Karpas-422 (cell line): ENCODE results near the gene RPS19BP1. TPM values are rescaled to one million over a fixed set of nuclear protein-coding genes. Genes with fewer than 3 reads are reported as not detected.

ENCODE experiments used
- DNase-seq: peaks from one replicate; pipeline ENCODE4 v3.0.0-alpha.2; 2015
- H2AFZ ChIP-seq: fragments of 200-600 bp; sonication (generic); 2 replicates; pipeline ENCODE4 v1.6.1; 2014; ENCODE audit warnings: antibody characterized with exemption, low read length, mixed read lengths
- H3K27ac ChIP-seq: fragments of 200-600 bp; sonication (generic); 2 replicates; pipeline ENCODE4 v1.5.1; 2014; ENCODE audit warnings: mild to moderate bottlenecking, low read length, moderate library complexity
- H3K27me3 ChIP-seq: fragments of 200-600 bp; sonication (generic); 2 replicates; pipeline ENCODE4 v1.6.1; 2014; ENCODE audit warnings: low read length, mixed read lengths
- H3K36me3 ChIP-seq: fragments of 200-600 bp; sonication (generic); 2 replicates; pipeline ENCODE4 v1.6.1; 2014; ENCODE audit warnings: low read length, mixed read lengths; ENCODE audit not compliant: insufficient read depth
- H3K4me1 ChIP-seq: fragments of 200-600 bp; sonication (generic); 2 replicates; pipeline ENCODE4 v1.6.1; 2014; ENCODE audit warnings: mild to moderate bottlenecking, low read length, mixed read lengths
- H3K4me2 ChIP-seq: fragments of 200-600 bp; sonication (generic); 2 replicates; pipeline ENCODE4 v1.6.1; 2014; ENCODE audit warnings: low read length, low read depth, mild to moderate bottlenecking; ENCODE audit not compliant: poor library complexity, severe bottlenecking
- H3K4me3 ChIP-seq: fragments of 200-600 bp; sonication (generic); 2 replicates; pipeline ENCODE4 v1.5.1; 2014; ENCODE audit warnings: mild to moderate bottlenecking, antibody characterized with exemption, low read length, mixed read lengths
- H3K79me2 ChIP-seq: fragments of 200-600 bp; sonication (generic); 2 replicates; pipeline ENCODE4 v1.6.1; 2014; ENCODE audit warnings: mild to moderate bottlenecking, low read length, mixed read lengths
- H3K9ac ChIP-seq: fragments of 200-600 bp; sonication (generic); 2 replicates; pipeline ENCODE4 v1.6.0; 2014; ENCODE audit warnings: low read length
- H3K9me2 ChIP-seq: fragments of 200-600 bp; sonication (generic), shearing (Covaris generic); replicated peaks from 2 replicates; pipeline ENCODE4 v1.6.0; 2014; ENCODE audit warnings: mild to moderate bottlenecking, low read length, moderate library complexity; ENCODE audit not compliant: insufficient read depth
- H3K9me3 ChIP-seq: fragments of 300-700, 200-600 bp; sonication (generic); 2 replicates; pipeline ENCODE4 v1.6.1; 2014; ENCODE audit warnings: low read length, mixed read lengths
- H4K20me1 ChIP-seq: fragments of 200-600 bp; sonication (generic); 2 replicates; pipeline ENCODE4 v1.6.1; 2014; ENCODE audit warnings: mild to moderate bottlenecking, antibody characterized with exemption, low read length, low read depth; ENCODE audit not compliant: insufficient read depth
- total RNA-seq: library from RNA; depleted of rRNA; stranded (reverse); fragments of >200 nt; shearing (Covaris generic); gene quantifications from 2 replicates; pipeline ENCODE4 v1.2.3, GENCODE V29; 2014; ENCODE audit warnings: low replicate concordance

The RPS19BP1 gene
- total RNA-seq, 1 experiment from 2014 or later = 91.1 TPM

DNA sequence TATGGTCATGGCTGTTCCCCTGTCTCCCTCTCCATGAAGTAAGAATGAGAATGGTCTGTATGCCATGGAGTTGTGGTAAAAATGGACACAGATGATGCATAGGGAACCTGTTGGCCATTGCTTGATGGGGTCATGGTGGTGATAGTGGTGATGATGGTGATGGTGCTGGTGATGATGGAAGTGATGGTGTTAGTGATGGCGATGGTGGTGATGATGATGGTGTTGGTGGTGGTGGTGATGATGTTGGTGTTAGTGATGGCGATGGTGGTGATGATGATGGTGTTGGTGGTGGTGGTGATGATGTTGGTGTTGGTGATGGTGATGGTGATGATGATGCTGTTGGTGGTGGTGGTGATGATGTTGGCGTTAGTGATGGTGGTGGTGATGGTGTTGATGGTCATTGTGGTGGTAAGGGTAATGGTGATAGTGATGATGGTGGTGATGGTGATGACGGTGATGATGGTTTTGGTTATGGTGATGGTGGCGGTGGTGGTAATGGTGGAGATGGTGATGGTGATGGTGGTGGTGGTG lies 32.9 kb upstream of the RPS19BP1 start:
- H3K9me3 ChIP-seq = peaks cover 5% of the 10 kb centered on the region; the same call in 1 of the 2 replicates
- H3K27ac ChIP-seq = no peak overlapping the region
- no peak for DNase-seq
- no peak overlapping the region for H3K4me3 ChIP-seq
- no peaks in the 10 kb centered on the region for H3K36me3 ChIP-seq
- no peak overlapping the region for H3K9ac ChIP-seq
- no peaks in the 10 kb centered on the region for H3K27me3 ChIP-seq
- no peaks in the 10 kb centered on the region for H3K9me2 ChIP-seq
- no peaks in the 10 kb centered on the region for H3K79me2 ChIP-seq
- no peaks in the 10 kb centered on the region for H3K4me1 ChIP-seq
- H2AFZ ChIP-seq = no peak overlapping the region
- H4K20me1 ChIP-seq = no peaks in the 10 kb centered on the region
- no peak overlapping the region for H3K4me2 ChIP-seq

DNA sequence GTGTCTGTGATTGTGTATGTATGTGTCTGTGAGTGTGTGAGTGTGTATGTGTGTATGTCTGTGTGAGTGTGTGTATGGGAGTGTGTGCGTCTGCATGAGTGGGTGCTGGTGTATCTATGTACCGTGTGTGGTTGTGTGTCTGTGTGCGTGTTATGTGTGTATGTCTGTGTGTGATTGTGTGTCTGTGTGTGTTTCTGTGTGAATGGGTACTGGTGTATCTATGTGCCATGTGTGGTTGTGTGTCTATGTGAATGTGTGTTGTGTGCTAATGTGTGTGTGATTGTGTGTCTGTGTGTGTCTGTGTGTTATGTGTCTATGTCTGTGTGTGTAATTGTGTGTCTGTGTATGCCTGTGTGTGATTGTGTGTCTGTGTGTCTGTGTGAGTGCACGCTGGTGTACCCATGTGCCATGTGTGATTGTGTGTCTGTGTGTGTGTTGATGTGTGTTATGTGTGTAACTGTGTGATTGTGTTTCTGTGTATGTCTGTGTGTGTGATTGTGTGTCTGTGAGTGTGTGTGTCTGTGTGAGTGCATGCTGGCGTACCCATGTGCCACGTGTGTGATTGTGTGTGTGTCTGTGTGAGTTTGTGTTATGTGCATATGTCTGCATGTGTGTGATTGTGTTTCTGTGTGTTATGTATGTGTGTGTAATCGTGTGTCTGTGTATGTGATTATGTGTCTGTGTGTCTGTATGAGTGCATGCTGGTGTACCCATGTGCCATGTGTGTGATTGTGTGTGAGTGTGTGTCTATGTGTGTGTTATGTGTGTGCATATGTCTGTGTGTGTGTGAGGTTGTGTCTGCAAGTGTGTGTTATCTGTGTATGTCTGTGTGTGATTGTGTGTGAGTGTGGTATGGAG lies 31.3 kb upstream of the RPS19BP1 start:
- Histone ChIP-seq H3K27me3 (no peaks in the 10 kb centered on the region), H3K4me3 (no peak overlapping the region), H3K4me2 (no peak overlapping the region), H3K9me3 (peaks cover 5% of the 10 kb centered on the region; the same call in 1 of the 2 replicates), H3K9me2 (no peaks in the 10 kb centered on the region), H3K4me1 (no peaks in the 10 kb centered on the region), H3K9ac (no peak overlapping the region), H2AFZ (no peak overlapping the region), H3K27ac (no peak overlapping the region), H4K20me1 (no peaks in the 10 kb centered on the region), H3K36me3 (no peaks in the 10 kb centered on the region), H3K79me2 (no peaks in the 10 kb centered on the region)
- DNase-seq = no peak

DNA sequence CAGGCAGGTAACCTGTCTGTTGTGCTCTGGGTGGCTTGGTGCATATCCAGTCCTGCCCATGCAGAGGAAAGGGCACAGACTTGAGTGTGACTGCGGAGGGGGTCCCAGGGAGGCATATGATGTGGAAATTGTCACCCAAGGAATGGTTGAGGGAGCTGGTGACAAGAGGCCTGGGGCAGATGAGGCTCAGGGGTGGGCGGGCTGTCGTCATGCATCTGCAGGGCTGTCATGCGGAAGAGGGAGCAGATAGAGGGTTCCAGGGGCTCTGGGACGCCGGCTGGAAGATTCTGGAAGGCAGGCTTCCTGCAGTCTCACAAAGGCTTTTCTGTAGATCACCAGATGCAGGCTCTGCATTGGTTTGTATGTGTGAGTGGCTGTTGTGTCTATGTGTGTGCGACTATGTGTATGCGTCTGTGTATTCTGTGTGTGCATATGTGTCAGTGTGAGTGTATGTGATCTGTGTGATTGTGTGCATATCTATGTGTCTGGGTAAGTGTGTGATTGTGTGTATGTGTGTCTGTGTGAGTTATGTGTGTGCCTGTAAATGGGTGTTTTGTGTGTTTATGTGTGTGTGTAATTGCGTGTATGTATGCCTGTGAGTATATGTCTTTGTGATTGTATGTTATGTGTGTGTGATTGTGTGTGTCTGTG lies 30.4 kb upstream of the RPS19BP1 start:
- H3K36me3 ChIP-seq = no peaks in the 10 kb centered on the region
- no peaks in the 10 kb centered on the region for H3K79me2 ChIP-seq
- no peak overlapping the region for H3K4me3 ChIP-seq
- H2AFZ ChIP-seq = no peak overlapping the region
- no peaks in the 10 kb centered on the region for H3K9me2 ChIP-seq
- no peaks in the 10 kb centered on the region for H3K27me3 ChIP-seq
- H3K4me1 ChIP-seq = no peaks in the 10 kb centered on the region
- no peak overlapping the region for H3K4me2 ChIP-seq
- H3K9ac ChIP-seq = no peak overlapping the region
- no peak for DNase-seq
- H3K9me3 ChIP-seq = peaks cover 5% of the 10 kb centered on the region; the same call in 1 of the 2 replicates
- H3K27ac ChIP-seq = no peak overlapping the region
- no peaks in the 10 kb centered on the region for H4K20me1 ChIP-seq

DNA sequence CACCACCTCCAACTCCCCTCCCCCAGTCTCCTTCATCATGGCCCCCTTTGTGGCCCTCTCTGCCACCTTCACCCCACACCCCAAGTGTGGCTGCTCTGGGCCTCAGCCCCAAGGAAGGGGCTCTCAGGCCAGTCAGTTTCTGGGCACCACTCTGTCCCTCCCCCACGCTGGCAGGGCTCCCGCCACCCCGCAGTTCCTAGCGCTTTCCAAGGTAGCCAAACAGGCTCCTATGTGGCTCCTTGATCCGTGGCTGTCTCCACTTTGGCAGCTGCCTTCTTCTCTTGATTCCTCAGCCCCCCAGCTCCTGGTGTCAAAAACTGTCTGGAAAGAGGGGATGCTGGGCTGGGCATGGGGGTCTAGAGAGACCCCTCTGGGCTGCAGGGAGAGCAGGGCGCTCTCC lies 27.6 kb upstream of the RPS19BP1 start:
- DNase-seq = no peak
- no peaks in the 10 kb centered on the region for H3K27me3 ChIP-seq
- H3K4me3 ChIP-seq = no peak overlapping the region

DNA sequence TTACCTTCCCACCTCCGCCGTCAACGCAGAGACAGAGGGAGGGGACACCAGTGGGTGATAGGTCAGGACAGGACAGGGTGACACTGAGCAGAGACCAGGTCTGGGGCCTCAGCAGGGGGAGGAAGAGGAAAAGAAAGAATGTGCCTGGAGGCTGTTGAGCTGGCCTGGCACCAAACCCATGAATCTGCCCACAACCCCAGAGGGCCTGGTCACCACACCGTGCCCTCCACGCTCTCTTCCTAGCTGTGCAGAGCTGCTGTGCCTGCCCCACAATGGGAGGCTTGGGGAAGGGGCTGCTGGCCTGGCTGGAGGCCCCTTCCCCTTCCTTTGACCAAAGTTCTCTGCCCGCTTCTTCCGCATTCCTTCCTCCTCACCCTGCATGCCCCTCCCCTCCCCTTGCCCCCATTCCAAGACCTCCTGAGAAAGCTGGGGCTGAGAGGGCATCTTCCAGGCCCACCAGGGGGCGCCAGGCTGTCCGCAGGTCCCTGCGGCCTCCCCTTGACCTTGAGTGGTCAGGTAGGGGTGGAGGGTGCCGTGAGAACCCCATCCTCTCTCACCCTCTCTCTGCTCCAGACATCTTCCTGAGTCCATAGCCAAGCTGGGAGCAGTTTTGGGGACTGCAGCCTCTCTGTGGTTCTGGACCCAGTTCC lies 27.0 kb upstream of the RPS19BP1 start:
- H3K27ac ChIP-seq = no peak overlapping the region
- H2AFZ ChIP-seq = no peak overlapping the region
- H3K36me3 ChIP-seq = no peaks in the 10 kb centered on the region
- no peak overlapping the region for H3K4me2 ChIP-seq
- no peaks in the 10 kb centered on the region for H4K20me1 ChIP-seq
- no peak for DNase-seq
- H3K9ac ChIP-seq = no peak overlapping the region
- no peaks in the 10 kb centered on the region for H3K4me1 ChIP-seq
- H3K27me3 ChIP-seq = no peaks in the 10 kb centered on the region
- peaks cover 5% of the 10 kb centered on the region; the same call in 1 of the 2 replicates for H3K9me3 ChIP-seq
- no peaks in the 10 kb centered on the region for H3K79me2 ChIP-seq
- H3K9me2 ChIP-seq = no peaks in the 10 kb centered on the region
- H3K4me3 ChIP-seq = no peak overlapping the region

More for the DNA sequence above, 27.6 kb upstream of the RPS19BP1 start:
- Histone ChIP-seq H3K9me3 (peaks cover 5% of the 10 kb centered on the region; the same call in 1 of the 2 replicates), H3K4me2 (no peak overlapping the region), H3K9ac (no peak overlapping the region), H3K4me1 (no peaks in the 10 kb centered on the region), H3K79me2 (no peaks in the 10 kb centered on the region), H2AFZ (no peak overlapping the region), H3K27ac (no peak overlapping the region), H3K36me3 (no peaks in the 10 kb centered on the region), H4K20me1 (no peaks in the 10 kb centered on the region), H3K9me2 (no peaks in the 10 kb centered on the region)

DNA sequence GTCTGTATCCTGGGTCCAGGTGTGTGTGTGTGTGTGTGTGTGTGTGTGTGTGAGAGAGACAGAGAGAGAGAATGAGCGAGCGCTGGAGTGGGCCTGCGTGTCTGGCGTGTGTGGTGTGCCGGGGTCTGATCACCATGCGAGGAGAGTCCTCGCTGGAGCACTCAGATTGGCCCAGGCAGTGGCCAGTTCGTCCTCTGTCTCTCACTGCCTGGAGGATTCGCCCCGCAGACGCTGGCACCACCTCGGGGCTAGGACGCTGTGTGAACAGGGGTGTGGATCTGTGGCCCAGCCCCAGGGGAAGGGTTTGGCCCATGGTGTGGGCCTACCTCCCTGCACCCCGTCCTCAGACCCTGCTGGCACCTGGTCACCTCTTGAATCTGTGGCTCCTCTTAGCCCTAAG lies 26.4 kb upstream of the RPS19BP1 start:
- Histone ChIP-seq H4K20me1 (no peaks in the 10 kb centered on the region), H3K27ac (no peak overlapping the region), H3K36me3 (no peaks in the 10 kb centered on the region), H3K4me3 (no peak overlapping the region), H3K4me2 (no peak overlapping the region), H3K27me3 (no peaks in the 10 kb centered on the region), H3K9me3 (peaks cover 2% of the 10 kb centered on the region; the same call in 1 of the 2 replicates), H3K4me1 (no peaks in the 10 kb centered on the region), H2AFZ (no peak overlapping the region), H3K79me2 (no peaks in the 10 kb centered on the region), H3K9ac (no peak overlapping the region), H3K9me2 (no peaks in the 10 kb centered on the region)
- DNase-seq = no peak

DNA sequence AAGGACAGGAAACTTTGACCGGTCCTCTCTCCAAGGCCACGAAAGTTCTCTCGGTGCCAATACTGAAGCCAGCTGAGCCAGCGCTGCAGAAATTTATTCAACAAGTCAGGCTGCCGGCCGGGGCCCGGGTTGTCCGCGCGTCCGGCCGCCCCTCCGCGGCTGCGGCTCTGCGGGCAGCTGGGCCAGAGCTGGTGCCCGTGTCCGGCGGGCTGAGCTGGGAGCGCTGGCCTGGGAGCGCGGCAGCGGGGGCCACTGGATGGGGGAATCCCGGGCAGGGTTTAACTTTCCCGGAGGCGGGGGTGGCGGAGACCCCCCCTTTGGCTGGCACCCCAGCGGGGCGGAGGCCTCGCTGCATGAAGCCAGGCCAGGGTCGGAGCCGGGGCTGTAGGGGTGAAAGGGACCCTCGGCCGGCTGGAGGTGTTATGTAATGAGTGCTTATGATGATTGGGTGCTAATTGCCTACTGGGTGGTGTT lies 25.7 kb upstream of the RPS19BP1 start:
- Histone ChIP-seq H2AFZ (no peak overlapping the region), H3K79me2 (no peaks in the 10 kb centered on the region), H3K4me1 (no peaks in the 10 kb centered on the region), H3K9ac (no peak overlapping the region), H3K9me3 (no peaks in the 10 kb centered on the region), H3K9me2 (no peaks in the 10 kb centered on the region), H3K4me3 (no peak overlapping the region), H3K36me3 (no peaks in the 10 kb centered on the region), H3K4me2 (no peak overlapping the region), H4K20me1 (no peaks in the 10 kb centered on the region), H3K27me3 (no peaks in the 10 kb centered on the region), H3K27ac (no peak overlapping the region)
- DNase-seq = no peak
